SK-MEL-5 (cell line): ENCODE results near the gene CLSTN2. TPM values are rescaled to one million over a fixed set of nuclear protein-coding genes. Genes with fewer than 3 reads are reported as not detected.

ENCODE experiments used
- DNase-seq: peaks from one replicate; pipeline ENCODE4 v3.0.0-alpha.2; 2016; ENCODE audit warnings: low read depth, low spot score
- in situ Hi-C: cut with HindIII; loops from 2 replicates; pipeline ENCODE4 v1.10.0; 2016; ENCODE audit warnings: low sequenced_read_pairs, high pct_unique_total_duplicates, low pct_unique_long_range_greater_than_20kb
- total RNA-seq: library from RNA; depleted of rRNA; stranded (reverse); fragments of >200 nt; shearing (Covaris generic); gene quantifications from 2 replicates; pipeline ENCODE4 v1.2.3, GENCODE V29; 2014

Gene CLSTN2
- total RNA-seq, 1 experiment from 2014 or later, result not detected

- DNase-seq, result no peak
- in situ Hi-C loops, result no loop called here
Observed at GRCh38 chr3:140178482-140178881, 243.5 kb downstream of the CLSTN2 start.

GRCh38 chr3:140180603-140181002 lies 245.6 kb downstream of the CLSTN2 start:
- in situ Hi-C loops, result no loop called here
- DNase-seq, result no peak

- in situ Hi-C loops, result no loop called here
- no peak for DNase-seq
Observed at GRCh38 chr3:140185375-140185774, 250.4 kb downstream of the CLSTN2 start.

GRCh38 chr3:140186421-140186920 lies 251.5 kb downstream of the CLSTN2 start:
- in situ Hi-C loops, result no loop called here

GRCh38 chr3:140187028-140187427 lies 252.0 kb downstream of the CLSTN2 start:
- in situ Hi-C loops, result no loop called here
- DNase-seq, result no peak

More at GRCh38 chr3:140186421-140186920, 251.5 kb downstream of the CLSTN2 start:
- no peak for DNase-seq

GRCh38 chr3:140187656-140188221 lies 252.8 kb downstream of the CLSTN2 start:
- DNase-seq, result no peak
- in situ Hi-C loops, result no loop called here

- no peak for DNase-seq
- in situ Hi-C loops, result no loop called here
Observed at GRCh38 chr3:140188285-140188684, 253.3 kb downstream of the CLSTN2 start.

GRCh38 chr3:140189267-140189666 lies 254.3 kb downstream of the CLSTN2 start:
- in situ Hi-C loops, result no loop called here
- DNase-seq, result no peak

- DNase-seq, result no peak
- in situ Hi-C loops, result no loop called here
Observed at GRCh38 chr3:140189976-140190375, 255.0 kb downstream of the CLSTN2 start.

- no peak for DNase-seq
- in situ Hi-C loops, result no loop called here
Observed at GRCh38 chr3:140196970-140197369, 262.0 kb downstream of the CLSTN2 start.

GRCh38 chr3:140198242-140198641 lies 263.3 kb downstream of the CLSTN2 start:
- in situ Hi-C loops, result no loop called here
- no peak for DNase-seq

GRCh38 chr3:140199008-140199407 lies 264.0 kb downstream of the CLSTN2 start:
- in situ Hi-C loops, result no loop called here

GRCh38 chr3:140199743-140200142 lies 264.8 kb downstream of the CLSTN2 start:
- no peak for DNase-seq
- in situ Hi-C loops, result no loop called here

More at GRCh38 chr3:140199008-140199407, 264.0 kb downstream of the CLSTN2 start:
- no peak for DNase-seq

- in situ Hi-C loops, result no loop called here
- no peak for DNase-seq
Observed at GRCh38 chr3:140203510-140203909, 268.5 kb downstream of the CLSTN2 start.

- DNase-seq, result no peak
- in situ Hi-C loops, result no loop called here
Observed at GRCh38 chr3:140204271-140204984, 269.4 kb downstream of the CLSTN2 start.

- DNase-seq, result no peak
- in situ Hi-C loops, result no loop called here
Observed at GRCh38 chr3:140205598-140205997, 270.6 kb downstream of the CLSTN2 start.

- peak; percentile 29 for DNase-seq
- in situ Hi-C loops, result no loop called here
Observed at GRCh38 chr3:140206196-140207040, 271.4 kb downstream of the CLSTN2 start.

- in situ Hi-C loops, result no loop called here
- no peak for DNase-seq
Observed at GRCh38 chr3:140207541-140207940, 272.6 kb downstream of the CLSTN2 start.
